NCI-H510A treated with DMSO at 0.1 percent for 48 hours (cell line): ENCODE measurements around the gene CRLF2.
"Not testable (repeated sequence)": the region's sequence is repeated elsewhere in the genome, so short reads cannot be mapped to it uniquely, and the experiment has no call there.

Source experiments
- DNase-seq: peaks from one replicate; lab custom pipeline; 2025; lab: John Stamatoyannopoulos, UW

Gene CRLF2

GRCh38 chrX:1212532-1212931, at the start of gene CRLF2:
Gene CRLF2 (minus strand): TSS chrX:1212649. CDS start chrX:1212634, 15 bp downstream.
- DNase-seq, result no peak

GRCh38 chrX:1261771-1262170, 49.3 kb upstream of the CRLF2 start:
- DNase-seq, result not testable (repeated sequence)

GRCh38 chrX:1261285-1261684, 48.8 kb upstream of the CRLF2 start:
- no peak for DNase-seq

GRCh38 chrX:1252861-1253260, 40.4 kb upstream of the CRLF2 start:
- DNase-seq, result no peak

GRCh38 chrX:1249101-1249887, 36.8 kb upstream of the CRLF2 start:
- no peak for DNase-seq

GRCh38 chrX:1248331-1249061, 36.0 kb upstream of the CRLF2 start:
- no peak for DNase-seq

- no peak for DNase-seq
Measured at GRCh38 chrX:1246816-1247215, 34.4 kb upstream of the CRLF2 start.

- DNase-seq, result no peak
Measured at GRCh38 chrX:1244164-1245076, 32.0 kb upstream of the CRLF2 start.

GRCh38 chrX:1242891-1243402, 30.5 kb upstream of the CRLF2 start:
- DNase-seq, result no peak

- DNase-seq, result not testable (repeated sequence)
Measured at GRCh38 chrX:1240551-1240950, 28.1 kb upstream of the CRLF2 start.

GRCh38 chrX:1239681-1240142, 27.3 kb upstream of the CRLF2 start:
- no peak for DNase-seq

GRCh38 chrX:1231850-1232465, 19.5 kb upstream of the CRLF2 start:
- no peak for DNase-seq

- DNase-seq, result not testable (repeated sequence)
Measured at GRCh38 chrX:1228101-1228500, 15.7 kb upstream of the CRLF2 start.

- DNase-seq, result no peak
Measured at GRCh38 chrX:1226249-1226648, 13.8 kb upstream of the CRLF2 start.

GRCh38 chrX:1224954-1225353, 12.5 kb upstream of the CRLF2 start:
- DNase-seq, result no peak

GRCh38 chrX:1223242-1223600, 10.8 kb upstream of the CRLF2 start:
- DNase-seq, result no peak

- DNase-seq, result no peak
Measured at GRCh38 chrX:1222531-1223241, 10.2 kb upstream of the CRLF2 start.

GRCh38 chrX:1221296-1221845, 8.9 kb upstream of the CRLF2 start:
- no peak for DNase-seq

- no peak for DNase-seq
Measured at GRCh38 chrX:1218286-1218685, 5.8 kb upstream of the CRLF2 start.

- no peak for DNase-seq
Measured at GRCh38 chrX:1215123-1215823, 2.8 kb upstream of the CRLF2 start.
